GM10847 (cell line): ENCODE data around the gene NCAPD2.

Experiments used
- POLR2A ChIP-seq: IDR thresholded peaks from 2 replicates; pipeline ENCODE4 v1.6.1; 2011; ENCODE audit not compliant: insufficient read length; ENCODE audit errors: extremely low read depth

The NCAPD2 gene

GRCh38 chr12:6493497-6494257 is at the start of gene NCAPD2:
Gene NCAPD2, plus strand, starts transcription at chr12:6494102. Its CDS starts 997 bp downstream, at chr12:6495099.
- no peak for TF ChIP-seq POLR2A

GRCh38 chr12:6444704-6445688 is 48.9 kb upstream of the NCAPD2 start, which contains the start of gene CD27:
Gene CD27, plus strand, starts transcription at chr12:6444955. Its CDS starts 141 bp downstream, at chr12:6445096.
- TF ChIP-seq POLR2A: peak; percentile 58

GRCh38 chr12:6450091-6450868 is 43.6 kb upstream of the NCAPD2 start:
- TF ChIP-seq POLR2A: no peak

GRCh38 chr12:6450869-6451347 is 43.0 kb upstream of the NCAPD2 start:
- TF ChIP-seq POLR2A: no peak

GRCh38 chr12:6451348-6452244 is 42.3 kb upstream of the NCAPD2 start, which contains the start of gene TAPBPL:
Gene TAPBPL, plus strand, starts transcription at chr12:6452042. Its CDS starts 207 bp downstream, at chr12:6452249.
- peak; percentile 52 for TF ChIP-seq POLR2A

- TF ChIP-seq POLR2A: no peak
These were observed 41.5 kb upstream of the NCAPD2 start for GRCh38 chr12:6452245-6452943.

- peak; percentile 29 for TF ChIP-seq POLR2A
These were observed 40.8 kb upstream of the NCAPD2 start for GRCh38 chr12:6452944-6453630.

GRCh38 chr12:6457220-6457945 is 36.5 kb upstream of the NCAPD2 start:
- no peak for TF ChIP-seq POLR2A

- TF ChIP-seq POLR2A: no peak
These were observed 35.5 kb upstream of the NCAPD2 start for GRCh38 chr12:6458281-6459003.

- no peak for TF ChIP-seq POLR2A
These were observed 34.9 kb upstream of the NCAPD2 start for GRCh38 chr12:6459004-6459337.

- TF ChIP-seq POLR2A: no peak
These were observed 33.0 kb upstream of the NCAPD2 start for GRCh38 chr12:6460751-6461371.
